GM13976 (cell line): ENCODE data around the gene CTCF.

Source experiments
- DNase-seq: peaks from one replicate; pipeline ENCODE4 v3.0.0; 2012; ENCODE audit warnings: low spot score
- CTCF ChIP-seq: IDR thresholded peaks from 2 replicates; pipeline ENCODE4 v1.5.1; 2012; ENCODE audit warnings: borderline replicate concordance, mild to moderate bottlenecking; ENCODE audit not compliant: insufficient read depth; ENCODE audit errors: extremely low read depth, missing control alignments, control extremely low read depth
- in situ Hi-C: fragments of 300-500 bp; cut with MboI; formaldehyde crosslinking; loops from one replicate; pipeline ENCODE4 v1.12.0; 2022; ENCODE audit warnings: low sequenced_read_pairs, mixed read lengths, inconsistent platforms; ENCODE audit not compliant: unreplicated experiment

Gene CTCF

DNA sequence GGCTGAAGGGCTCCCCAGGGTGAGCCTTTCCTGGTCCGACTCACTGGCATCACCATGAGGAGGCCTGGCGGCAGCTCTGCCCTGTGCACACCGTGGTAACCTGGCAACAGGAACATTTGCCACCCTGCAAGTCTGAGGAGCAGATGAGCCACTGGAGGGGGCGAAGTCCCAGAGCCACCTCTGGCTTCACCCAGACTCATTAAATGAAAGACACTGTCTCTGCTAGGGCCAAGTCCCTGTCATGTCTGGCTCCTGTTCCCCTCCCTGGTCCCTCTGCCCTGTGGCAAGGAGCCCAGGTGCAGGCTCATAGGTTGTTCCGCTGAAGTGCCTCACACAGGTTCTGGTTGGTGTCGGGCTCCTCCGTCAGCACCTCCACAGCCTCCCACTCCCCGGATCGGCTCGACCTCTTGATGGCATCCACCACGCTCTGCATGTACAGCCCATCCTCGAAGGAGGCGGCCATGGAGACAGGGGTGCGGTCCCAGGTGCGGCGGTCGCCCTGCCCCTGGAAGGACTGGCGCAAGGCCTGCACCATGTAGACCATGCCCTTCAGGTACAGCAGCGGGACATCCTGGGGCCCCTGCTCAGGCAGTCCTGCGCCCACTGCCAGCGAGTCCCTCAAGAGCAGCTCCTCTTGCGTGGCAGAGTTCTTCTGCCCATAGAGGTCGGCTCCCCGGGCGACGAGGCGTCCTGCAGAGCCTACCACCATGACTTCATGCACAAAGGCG lies 112.7 kb downstream of the CTCF start:
- peak; percentile 22 for DNase-seq
- no peak for TF ChIP-seq CTCF
- in situ Hi-C loops = loop anchor here (10.0 to 25.0 kb wide), 2 partner anchors 250 to 362 kb away; no protein-coding TSS in a partner anchor

DNA sequence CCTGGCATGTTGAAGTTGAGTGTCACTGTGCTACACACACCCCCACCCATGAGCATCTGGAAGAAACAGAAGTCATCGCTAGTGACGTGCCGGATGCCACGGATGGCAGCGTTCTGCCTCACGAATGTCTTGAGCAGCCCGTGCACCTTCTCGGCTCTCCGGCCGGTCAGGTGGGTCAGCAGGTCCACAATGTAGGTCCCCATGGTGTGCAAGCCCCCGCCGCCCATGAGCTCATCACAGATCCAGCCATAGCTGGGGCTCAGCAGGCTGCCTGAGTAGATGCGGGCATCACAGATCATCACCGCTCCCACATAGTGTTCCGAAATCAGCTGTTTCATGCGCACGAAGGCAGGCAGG lies 113.2 kb downstream of the CTCF start:
- TF ChIP-seq CTCF = no peak
- peak; percentile 13 for DNase-seq
- in situ Hi-C loops = loop anchor here (10.0 to 25.0 kb wide), 2 partner anchors 249 to 362 kb away; no protein-coding TSS in a partner anchor

DNA sequence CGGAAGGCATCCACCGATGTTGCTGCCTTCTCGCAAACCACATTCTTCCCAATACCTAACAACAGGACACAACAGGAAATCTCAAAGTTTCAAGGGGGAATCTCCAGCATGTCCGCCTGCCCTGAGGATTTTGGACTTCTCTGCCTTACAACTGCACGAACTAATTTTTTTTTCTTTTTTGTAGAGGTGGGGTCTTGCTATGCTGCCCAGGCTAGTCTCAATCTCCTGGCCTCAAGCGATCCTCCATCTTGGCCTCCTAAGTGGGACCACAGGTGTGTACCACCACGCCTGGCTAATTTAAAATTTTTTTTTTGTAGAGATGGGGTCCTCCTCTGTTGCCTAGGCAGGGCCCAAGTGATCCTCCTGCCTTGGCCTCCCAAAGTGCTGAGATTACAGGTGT lies 113.7 kb downstream of the CTCF start:
- no peak for TF ChIP-seq CTCF
- in situ Hi-C loops = loop anchor here (10.0 to 25.0 kb wide), 2 partner anchors 249 to 361 kb away; no protein-coding TSS in a partner anchor
- DNase-seq = no peak

- no peak for TF ChIP-seq CTCF
- peak; percentile 7 for DNase-seq
- in situ Hi-C loops = loop anchor here (10.0 to 25.0 kb wide), 2 partner anchors 248 to 361 kb away; no protein-coding TSS in a partner anchor
Observed at GRCh38 chr16:67676516-67676915, 114.2 kb downstream of the CTCF start.

GRCh38 chr16:67676939-67677338 lies 114.6 kb downstream of the CTCF start:
- DNase-seq = no peak
- in situ Hi-C loops = loop anchor here (10.0 to 25.0 kb wide), 2 partner anchors 248 to 360 kb away; no protein-coding TSS in a partner anchor
- no peak for TF ChIP-seq CTCF

DNA sequence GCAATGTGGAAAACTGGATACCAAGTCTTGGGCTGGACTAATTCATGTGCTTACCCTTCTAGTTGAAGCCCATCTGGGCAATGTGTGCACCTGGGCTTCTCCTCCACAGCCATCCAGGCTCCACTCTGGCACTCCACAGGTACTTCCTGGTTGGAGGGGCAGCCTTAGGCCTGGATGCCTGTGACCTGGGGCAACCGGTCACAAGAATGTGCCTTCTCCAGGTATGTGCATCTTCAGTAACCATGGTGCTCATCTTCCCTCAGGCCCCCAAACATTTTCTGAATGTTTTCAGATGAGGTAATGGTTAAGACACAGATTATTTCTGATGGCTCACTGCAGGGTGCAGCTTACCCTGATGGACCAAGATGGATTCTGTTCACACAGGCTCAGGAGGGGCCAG lies 115.4 kb downstream of the CTCF start:
- in situ Hi-C loops = loop anchor here (10.0 to 25.0 kb wide), 2 partner anchors 247 to 360 kb away; no protein-coding TSS in a partner anchor
- no peak for TF ChIP-seq CTCF
- DNase-seq = no peak
